ENCODE measurements around the gene KRTAP12-2. TPM values are rescaled to one million over a fixed set of nuclear protein-coding genes. Genes with fewer than 3 reads are reported as not detected.

Gene KRTAP12-2
- polyA plus RNA-seq, 1 experiment: not detected

GRCh38 chr21:44658541-44658910 is 8.2 kb downstream of the KRTAP12-2 start:
- CTCF ChIA-PET: no interaction called here

DNA sequence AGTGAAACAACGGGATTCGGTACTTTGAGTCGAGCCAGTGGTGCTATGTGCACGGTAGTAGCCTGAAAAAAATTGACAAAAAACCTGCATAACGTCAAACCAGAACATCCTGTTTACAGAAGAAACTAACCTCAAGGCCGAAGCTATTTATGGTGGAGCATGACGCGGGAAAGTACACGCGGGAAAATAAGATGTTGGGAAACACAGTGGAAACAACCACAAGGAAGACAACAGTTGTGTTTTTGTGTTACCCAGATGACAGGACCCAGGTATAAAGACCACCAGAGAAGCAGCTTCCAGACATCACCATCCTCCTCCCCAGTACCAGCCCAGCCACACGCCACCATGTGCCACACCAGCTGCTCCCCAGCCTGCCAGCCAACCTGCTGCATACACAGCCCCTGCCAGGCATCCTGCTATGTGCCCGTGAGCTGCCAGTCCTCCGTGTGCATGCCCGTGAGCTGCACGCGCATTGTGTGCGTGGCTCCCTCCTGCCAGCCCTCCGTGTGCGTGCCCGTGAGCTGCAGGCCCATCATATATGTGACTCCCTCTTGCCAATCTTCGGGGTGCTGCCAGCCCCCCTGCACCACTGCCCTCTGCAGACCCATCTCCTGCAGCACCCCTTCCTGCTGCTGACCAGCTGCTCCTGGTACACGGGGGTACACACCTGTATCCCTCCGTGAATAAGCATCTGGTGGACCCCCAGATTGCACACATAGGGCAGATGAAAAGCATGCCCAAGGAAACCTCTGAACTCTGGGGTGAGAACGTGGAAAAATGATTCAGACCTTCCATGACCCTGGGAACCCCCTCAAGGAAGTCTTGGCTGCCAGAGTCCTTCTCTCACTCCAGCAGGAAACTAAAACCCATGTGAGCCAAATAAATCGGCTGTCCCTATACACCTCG is 8.8 kb downstream of the KRTAP12-2 start, which contains the start of gene KRTAP12-3:
KRTAP12-3 (plus strand) TSS at position 298 of the 906 bp plus-strand sequence; CDS start at position 346, 48 bp downstream.
- CTCF ChIA-PET: no interaction called here
- Histone ChIP-seq H3K4me3 (ENCODE audit: low read depth, low read length) (no peak within 1 kb of the TSS), H3K36me3 (ENCODE audit: control insufficient read depth, insufficient read depth, low read length) (no peaks in the 10 kb centered on the region), H3K27me3 (ENCODE audit: control insufficient read depth, insufficient read depth, low read length) (no peaks in the 10 kb centered on the region)
- DNase-seq (ENCODE audit: low read depth): no peak
- TF ChIP-seq CTCF (IDR thresholded peaks at IDR 0.05; ENCODE audit: insufficient read depth, low read depth, low read length): no peak
- POLR2A ChIA-PET: no interaction called here

More at GRCh38 chr21:44658541-44658910, 8.2 kb downstream of the KRTAP12-2 start:
- no peak overlapping the region for H3K4me3 ChIP-seq (ENCODE audit: low read depth, low read length)
- POLR2A ChIA-PET: no interaction called here
- no peak for DNase-seq (ENCODE audit: low read depth)
- TF ChIP-seq CTCF (IDR thresholded peaks at IDR 0.05; ENCODE audit: insufficient read depth, low read depth, low read length): no peak
- H3K36me3 ChIP-seq (ENCODE audit: control insufficient read depth, insufficient read depth, low read length): no peaks in the 10 kb centered on the region
- no peaks in the 10 kb centered on the region for H3K27me3 ChIP-seq (ENCODE audit: control insufficient read depth, insufficient read depth, low read length)

DNA sequence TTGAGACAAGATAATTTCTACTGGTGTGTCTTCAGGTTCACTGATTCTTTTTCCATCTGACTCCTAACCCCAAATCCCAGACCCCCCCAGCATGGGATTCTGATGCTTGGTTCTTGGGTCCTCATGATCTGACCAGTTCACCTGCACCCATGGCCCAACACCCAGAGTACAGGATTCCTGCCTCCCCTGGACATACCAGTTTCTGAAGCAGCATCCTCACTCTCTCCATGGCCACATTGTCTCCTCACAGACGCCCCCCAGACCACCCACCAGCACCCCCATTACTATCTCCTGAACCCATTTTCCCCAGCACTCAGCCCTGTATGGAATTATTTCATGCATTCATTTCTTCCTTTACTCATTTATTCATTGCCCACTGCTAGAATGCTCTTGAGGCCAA is 9.9 kb downstream of the KRTAP12-2 start:
- Histone ChIP-seq H3K36me3 (ENCODE audit: control insufficient read depth, insufficient read depth, low read length) (no peaks in the 10 kb centered on the region), H3K4me3 (ENCODE audit: low read depth, low read length) (no peak overlapping the region), H3K27me3 (ENCODE audit: control insufficient read depth, insufficient read depth, low read length) (no peaks in the 10 kb centered on the region)
- DNase-seq (ENCODE audit: low read depth): no peak
- no peak for TF ChIP-seq CTCF (IDR thresholded peaks at IDR 0.05; ENCODE audit: insufficient read depth, low read depth, low read length)
- ChIA-PET POLR2A (no interaction called here), CTCF (no interaction called here)

- CTCF ChIA-PET: no interaction called here
- no peak for DNase-seq (ENCODE audit: low read depth)
- POLR2A ChIA-PET: no interaction called here
- Histone ChIP-seq H3K36me3 (ENCODE audit: control insufficient read depth, insufficient read depth, low read length) (no peaks in the 10 kb centered on the region), H3K27me3 (ENCODE audit: control insufficient read depth, insufficient read depth, low read length) (no peaks in the 10 kb centered on the region), H3K4me3 (ENCODE audit: low read depth, low read length) (no peak within 1 kb of the TSS)
- no peak for TF ChIP-seq CTCF (IDR thresholded peaks at IDR 0.05; ENCODE audit: insufficient read depth, low read depth, low read length)
Measured at GRCh38 chr21:44654576-44655175, 12.1 kb downstream of the KRTAP12-2 start, which contains the start of gene KRTAP12-4. Gene KRTAP12-4, minus strand, starts transcription at chr21:44654659. Its CDS starts 45 bp downstream, at chr21:44654614.

Data from BJ (cell line).